ENCODE data around the gene TSPAN5. TPM values are rescaled to one million over a fixed set of nuclear protein-coding genes. Genes with fewer than 3 reads are reported as not detected.

The TSPAN5 gene
- total RNA-seq, 1 donor from 2014 or later, result 35.4 TPM

GRCh38 chr4:98673288-98673644, 14.9 kb upstream of the TSPAN5 start:
- DNase-seq, result no peak

GRCh38 chr4:98672583-98673287, 14.3 kb upstream of the TSPAN5 start:
- DNase-seq, result no peak

- no peak for DNase-seq
Measured at GRCh38 chr4:98671131-98671530, 12.7 kb upstream of the TSPAN5 start.

DNA sequence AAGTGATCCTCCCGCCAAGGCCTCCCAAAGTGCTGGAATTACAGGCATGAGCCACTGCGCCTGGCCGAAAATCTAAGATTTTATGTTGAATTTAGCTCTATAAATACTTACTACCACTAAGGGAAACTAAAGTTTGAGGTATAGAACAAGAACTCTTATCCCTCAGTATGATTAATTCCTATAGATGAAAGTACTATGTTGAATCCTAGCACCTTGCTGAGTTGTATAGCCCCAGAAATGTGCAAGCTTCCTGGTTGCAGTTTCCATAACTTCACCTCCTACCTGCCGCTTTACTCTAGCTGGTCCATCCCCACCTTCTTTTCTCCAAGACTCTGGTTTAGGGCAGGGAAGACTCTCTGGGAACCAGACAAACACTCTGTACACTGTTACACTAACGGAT, 11.8 kb upstream of the TSPAN5 start:
- DNase-seq, result no peak

DNA sequence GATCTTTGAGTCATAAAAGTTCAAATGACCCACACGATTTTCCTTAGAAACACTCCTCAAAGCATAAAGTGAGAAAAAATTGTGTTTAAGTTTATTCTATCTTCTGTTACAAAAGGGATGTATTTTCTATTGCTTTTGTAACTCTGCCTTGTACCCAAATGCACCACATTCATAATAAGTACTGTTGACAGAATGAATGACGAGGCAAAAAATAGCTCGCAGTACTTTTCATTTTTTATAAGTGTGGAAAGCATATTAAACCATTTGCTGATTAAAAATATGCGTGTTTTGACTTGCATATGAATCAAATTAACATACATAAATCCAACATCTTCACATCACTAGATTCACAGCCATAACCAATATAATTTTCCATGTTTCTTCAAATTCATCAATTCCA, 11.2 kb upstream of the TSPAN5 start:
- no peak for DNase-seq

DNA sequence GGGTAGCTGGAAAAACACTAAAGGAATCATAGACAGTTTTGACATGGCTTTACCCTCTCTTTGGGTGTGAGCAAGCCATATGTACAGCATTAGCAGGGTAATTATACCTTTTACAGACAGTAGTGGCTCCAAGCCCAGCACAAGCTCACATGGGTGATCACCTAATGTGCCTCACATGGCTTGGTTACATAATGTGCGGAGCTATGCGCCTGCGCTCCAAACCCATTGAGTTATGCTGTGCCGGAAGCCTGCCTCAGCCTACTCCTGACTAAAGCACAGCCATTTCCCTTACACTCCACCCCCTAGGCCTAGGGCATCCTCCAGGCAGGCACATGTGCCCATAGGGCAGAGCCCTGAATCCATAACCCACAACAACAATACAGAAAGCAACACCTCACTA, 6.5 kb upstream of the TSPAN5 start:
- no peak for DNase-seq

- no peak for DNase-seq
Measured at GRCh38 chr4:98663226-98664006, 5.0 kb upstream of the TSPAN5 start.

GRCh38 chr4:98662626-98663225, 4.3 kb upstream of the TSPAN5 start:
- peak; percentile 42 for DNase-seq

DNA sequence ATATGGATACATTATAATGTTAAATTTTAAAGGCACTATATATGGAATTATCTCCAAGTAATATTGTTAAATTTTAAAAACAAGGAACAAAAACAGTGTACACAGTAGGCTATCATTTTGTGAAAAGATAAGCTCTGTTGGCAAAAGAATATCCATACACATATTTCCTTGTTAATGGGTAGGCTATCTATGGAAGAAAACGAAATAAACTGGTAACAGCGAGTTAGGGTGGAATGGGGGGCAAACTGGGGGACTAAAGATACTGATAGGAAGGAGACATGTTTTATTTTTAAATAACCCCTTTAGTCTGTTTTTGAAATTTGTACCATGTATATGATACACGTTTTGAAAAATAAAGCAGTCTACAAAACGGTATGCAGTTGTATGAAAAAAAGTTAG, 3.6 kb upstream of the TSPAN5 start:
- DNase-seq, result no peak

GRCh38 chr4:98661371-98662054, 3.1 kb upstream of the TSPAN5 start:
- peak; percentile 34 for DNase-seq

DNA sequence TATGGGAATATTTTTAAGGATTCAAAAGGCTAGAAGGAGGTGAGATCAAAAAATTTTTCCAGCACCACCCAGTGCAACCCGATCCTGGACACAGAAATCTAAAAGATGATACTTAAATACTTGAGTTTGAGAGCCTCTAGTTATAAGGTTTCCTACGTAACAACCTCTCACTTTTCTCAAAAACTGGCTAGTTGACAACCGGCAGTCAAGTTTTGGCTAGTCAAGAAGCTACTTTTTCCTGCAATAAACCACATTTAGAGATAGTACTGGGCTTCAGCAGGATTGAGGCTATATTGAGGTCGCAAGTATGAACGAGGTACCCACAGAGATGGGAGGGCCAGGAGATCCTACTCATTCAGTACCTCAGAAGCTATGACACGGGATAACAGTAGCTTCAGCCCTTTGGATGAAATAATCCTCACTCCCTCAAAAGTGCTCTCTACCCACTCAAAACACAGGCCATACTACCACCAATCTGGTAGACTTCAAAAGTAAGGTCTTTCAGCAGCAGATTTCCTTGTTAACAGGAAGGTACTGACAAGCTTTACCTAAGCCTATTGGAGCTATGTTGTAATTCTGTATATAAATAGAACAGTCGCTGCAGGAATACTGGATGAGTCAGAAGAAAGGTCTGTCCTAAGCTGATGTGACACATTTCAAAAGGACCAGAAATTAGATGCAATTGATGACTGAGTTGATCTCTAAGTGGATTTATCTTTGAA, 1.5 kb upstream of the TSPAN5 start:
- peak; percentile 17 for DNase-seq

DNA sequence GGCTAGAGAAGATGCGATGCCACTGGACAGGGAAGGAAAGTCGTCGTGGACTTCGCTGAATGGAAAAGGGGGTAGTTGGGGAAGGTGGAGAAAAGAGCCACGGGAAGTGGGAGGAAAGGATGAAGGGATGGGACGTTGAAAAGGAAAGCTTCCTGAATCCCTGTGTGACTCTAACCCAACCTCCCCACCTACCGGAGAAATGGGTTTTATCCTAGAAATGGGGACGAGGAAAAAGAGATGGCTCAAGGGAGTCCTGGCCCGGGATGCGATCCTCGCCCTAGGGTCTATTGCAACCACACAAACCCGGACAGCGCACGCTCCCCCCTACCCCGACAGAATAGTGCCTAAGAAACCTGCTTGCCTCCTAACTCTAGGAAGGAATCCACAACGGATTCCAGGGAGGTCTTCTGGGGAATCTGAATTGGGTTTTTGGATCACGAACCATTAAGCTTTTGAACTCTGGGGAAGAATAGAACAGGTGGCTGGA, 738 bp upstream of the TSPAN5 start:
- DNase-seq, result peak; percentile 46

DNA sequence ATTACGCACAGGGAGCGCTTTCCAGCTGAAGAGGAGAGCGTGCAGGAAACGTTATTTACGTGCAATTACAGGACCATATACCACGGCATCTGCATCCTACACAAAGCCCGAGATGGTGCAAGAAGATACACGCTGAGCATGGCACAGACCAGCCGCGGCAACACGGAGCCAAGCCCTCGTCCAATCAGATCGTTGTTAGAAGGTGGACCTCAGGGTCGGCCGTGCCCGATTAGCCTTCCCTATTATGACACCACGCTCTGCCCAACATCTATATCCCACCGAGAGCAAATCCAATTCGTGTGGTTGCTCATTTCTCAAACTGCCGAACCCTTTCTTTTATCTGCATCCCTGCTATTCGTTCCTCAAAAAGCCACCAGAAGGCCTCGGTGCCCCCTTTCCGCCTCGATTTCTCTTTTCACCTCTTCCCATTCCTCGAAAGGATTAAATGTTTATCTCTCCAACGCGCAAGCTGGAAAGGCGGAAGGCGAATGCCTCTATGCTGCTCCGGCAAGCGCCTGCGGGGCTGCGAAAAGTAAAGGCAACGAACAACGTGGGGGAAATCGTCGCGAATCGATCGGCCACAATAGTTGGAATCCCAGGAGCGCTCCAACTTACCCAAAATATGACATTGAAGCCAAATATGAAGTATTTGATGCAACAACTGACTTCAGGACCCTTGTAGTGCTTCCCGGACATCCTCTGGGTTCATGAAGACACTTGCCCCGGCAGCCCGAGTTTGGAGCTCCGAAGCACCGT, 702 bp downstream of the TSPAN5 start:
- DNase-seq, result peak; percentile 73

- no peak for DNase-seq
Measured at GRCh38 chr4:98656886-98657285, 1.5 kb downstream of the TSPAN5 start.

- DNase-seq, result no peak
Measured at GRCh38 chr4:98656443-98656842, 2.0 kb downstream of the TSPAN5 start.

GRCh38 chr4:98653890-98654867, 4.2 kb downstream of the TSPAN5 start:
- DNase-seq, result no peak

GRCh38 chr4:98652996-98653395, 5.4 kb downstream of the TSPAN5 start:
- DNase-seq, result no peak

GRCh38 chr4:98648602-98649001, 9.8 kb downstream of the TSPAN5 start:
- no peak for DNase-seq

DNA sequence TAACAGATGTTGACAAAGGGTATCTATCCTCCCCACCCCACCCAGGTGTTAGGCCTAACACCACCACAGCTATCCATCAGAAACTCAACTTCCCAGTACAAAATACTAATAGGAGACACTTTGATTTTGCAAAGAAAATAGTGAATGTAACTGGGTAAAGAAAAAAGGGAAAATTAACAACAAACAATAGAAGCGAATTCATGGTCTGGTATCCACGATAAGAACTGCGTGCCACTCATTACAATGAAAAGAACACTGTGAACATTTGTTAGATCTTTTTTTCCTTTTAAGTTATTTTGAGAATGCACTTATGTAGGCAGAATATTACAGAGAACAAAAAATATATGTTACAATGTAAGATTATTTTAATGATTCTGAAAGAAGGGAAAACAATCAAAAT, 12.0 kb downstream of the TSPAN5 start:
- no peak for DNase-seq

DNA sequence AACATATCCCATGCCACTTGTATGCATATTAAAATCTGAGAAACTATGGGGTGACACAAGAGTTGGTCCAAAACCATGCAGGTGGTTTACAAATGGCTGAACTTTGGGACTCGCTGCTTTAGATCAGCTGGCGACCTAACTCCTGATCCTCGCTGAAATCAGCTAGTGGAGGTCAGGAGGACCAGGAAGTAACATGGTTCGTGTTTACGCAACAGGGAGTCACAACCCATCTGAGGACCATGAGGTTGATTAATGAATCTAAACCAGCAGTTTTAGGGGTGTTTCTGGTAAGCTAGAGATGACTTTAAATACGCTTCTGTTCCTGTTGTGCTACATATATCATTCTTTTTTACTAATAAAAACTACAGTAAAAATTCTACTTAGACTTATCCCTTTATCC, 12.9 kb downstream of the TSPAN5 start:
- DNase-seq, result no peak
